22Rv1 (cell line): ENCODE measurements around the gene ACTR10.
"Not testable (repeated sequence)": the region's sequence is repeated elsewhere in the genome, so short reads cannot be mapped to it uniquely, and the experiment has no call there.

Source experiments
- ZFX ChIP-seq: fragments of 450-650 bp; IDR thresholded peaks from 2 replicates; pipeline ENCODE4 v1.6.1; 2017; ENCODE audit warnings: antibody characterized with exemption, borderline replicate concordance
- TF ChIP-seq, protein P1 (sequence below): fragments of 450-650 bp; IDR thresholded peaks from 2 replicates; pipeline ENCODE4 v1.5.1; 2017; ENCODE audit warnings: mild to moderate bottlenecking

DNA sequence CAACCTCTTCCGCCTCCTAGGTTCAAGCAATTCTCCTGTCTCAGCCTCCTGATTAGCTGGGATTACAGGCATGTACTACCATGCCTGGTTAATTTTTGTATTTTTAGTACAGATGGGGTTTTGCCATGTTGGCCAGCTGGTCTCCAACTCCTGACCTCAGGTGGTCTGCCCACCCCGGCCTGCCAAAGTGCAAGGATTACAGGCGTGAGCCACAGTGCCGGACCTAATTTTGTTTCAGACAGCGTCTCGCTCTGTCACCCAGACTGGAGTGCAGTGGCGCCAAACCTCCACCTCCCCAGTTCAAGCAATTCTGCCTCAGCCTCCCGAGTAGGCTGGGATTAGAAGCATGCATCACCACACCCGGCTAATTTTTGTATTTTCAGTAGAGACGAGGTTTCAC is 62.1 kb downstream of the ACTR10 start:
- TF ChIP-seq ZFX: not testable (repeated sequence)
- TF ChIP-seq, protein P1, sequence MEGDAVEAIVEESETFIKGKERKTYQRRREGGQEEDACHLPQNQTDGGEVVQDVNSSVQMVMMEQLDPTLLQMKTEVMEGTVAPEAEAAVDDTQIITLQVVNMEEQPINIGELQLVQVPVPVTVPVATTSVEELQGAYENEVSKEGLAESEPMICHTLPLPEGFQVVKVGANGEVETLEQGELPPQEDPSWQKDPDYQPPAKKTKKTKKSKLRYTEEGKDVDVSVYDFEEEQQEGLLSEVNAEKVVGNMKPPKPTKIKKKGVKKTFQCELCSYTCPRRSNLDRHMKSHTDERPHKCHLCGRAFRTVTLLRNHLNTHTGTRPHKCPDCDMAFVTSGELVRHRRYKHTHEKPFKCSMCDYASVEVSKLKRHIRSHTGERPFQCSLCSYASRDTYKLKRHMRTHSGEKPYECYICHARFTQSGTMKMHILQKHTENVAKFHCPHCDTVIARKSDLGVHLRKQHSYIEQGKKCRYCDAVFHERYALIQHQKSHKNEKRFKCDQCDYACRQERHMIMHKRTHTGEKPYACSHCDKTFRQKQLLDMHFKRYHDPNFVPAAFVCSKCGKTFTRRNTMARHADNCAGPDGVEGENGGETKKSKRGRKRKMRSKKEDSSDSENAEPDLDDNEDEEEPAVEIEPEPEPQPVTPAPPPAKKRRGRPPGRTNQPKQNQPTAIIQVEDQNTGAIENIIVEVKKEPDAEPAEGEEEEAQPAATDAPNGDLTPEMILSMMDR: not testable (repeated sequence)
